ENCODE results near the gene ZNF518A. TPM values are rescaled to one million over a fixed set of nuclear protein-coding genes. Genes with fewer than 3 reads are reported as not detected.

Gene ZNF518A
- total and polyA plus RNA-seq, 10 of the 15 experiments (the other 5 are each of a cell fraction or from before 2014, with no cell fraction given) = 3.7 to 24.4 (median 15.4) TPM

DNA sequence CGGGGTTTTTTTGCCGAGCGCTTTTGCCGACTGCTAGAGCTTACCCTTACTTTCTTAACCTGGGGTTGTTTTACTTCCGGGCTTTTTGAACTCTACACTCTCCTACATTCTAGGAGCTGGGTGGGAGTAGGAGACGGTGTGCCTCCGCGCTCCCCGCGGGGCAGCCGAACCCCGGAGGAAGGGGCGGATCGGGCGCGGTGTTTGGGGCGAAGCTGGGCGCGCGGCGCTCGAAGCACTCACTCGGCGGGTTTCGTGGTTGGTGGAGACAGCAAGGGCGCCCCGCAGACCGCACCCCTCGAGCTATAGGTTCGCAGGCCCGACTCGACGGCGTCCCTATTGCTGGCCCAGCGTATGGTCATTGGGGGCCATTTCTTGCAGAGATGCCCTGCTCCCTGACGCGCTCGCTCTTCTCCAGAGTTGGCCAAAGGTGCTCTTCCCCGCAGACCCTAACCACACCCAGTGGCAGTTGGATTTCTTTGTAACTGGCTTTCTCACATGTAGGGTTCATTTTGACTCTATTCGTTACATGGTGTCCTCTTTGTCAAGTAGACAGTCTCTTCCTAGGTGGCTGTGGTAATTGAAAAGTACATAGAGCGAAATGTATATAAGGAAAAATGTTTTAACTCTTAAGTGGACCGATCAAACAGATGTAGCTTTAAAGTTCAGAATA is 364 bp downstream of the ZNF518A start (continued):
- TF ChIP-seq NKRF (conservative IDR thresholded peaks at IDR 0.05) = peak; percentile 59; the same call in 1 of the 2 replicates
- TF ChIP-seq, protein P1, sequence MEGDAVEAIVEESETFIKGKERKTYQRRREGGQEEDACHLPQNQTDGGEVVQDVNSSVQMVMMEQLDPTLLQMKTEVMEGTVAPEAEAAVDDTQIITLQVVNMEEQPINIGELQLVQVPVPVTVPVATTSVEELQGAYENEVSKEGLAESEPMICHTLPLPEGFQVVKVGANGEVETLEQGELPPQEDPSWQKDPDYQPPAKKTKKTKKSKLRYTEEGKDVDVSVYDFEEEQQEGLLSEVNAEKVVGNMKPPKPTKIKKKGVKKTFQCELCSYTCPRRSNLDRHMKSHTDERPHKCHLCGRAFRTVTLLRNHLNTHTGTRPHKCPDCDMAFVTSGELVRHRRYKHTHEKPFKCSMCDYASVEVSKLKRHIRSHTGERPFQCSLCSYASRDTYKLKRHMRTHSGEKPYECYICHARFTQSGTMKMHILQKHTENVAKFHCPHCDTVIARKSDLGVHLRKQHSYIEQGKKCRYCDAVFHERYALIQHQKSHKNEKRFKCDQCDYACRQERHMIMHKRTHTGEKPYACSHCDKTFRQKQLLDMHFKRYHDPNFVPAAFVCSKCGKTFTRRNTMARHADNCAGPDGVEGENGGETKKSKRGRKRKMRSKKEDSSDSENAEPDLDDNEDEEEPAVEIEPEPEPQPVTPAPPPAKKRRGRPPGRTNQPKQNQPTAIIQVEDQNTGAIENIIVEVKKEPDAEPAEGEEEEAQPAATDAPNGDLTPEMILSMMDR (IDR thresholded peaks at IDR 0.05 in 2 of 3, conservative IDR thresholded peaks at IDR 0.05 in 1 of 3; ENCODE audit: control insufficient read depth in 2 of 3, extremely low read depth in 1 of 3, insufficient read depth in 1 of 3, low read depth in 3 of 3, low read length in 3 of 3) = peak in 1 of 3 experiments; percentile 26; a peak in 1 of 6 replicates

- Histone ChIP-seq H3K4me3 (peak overlapping the region; percentile 87), H3K4me1 (ENCODE audit: control insufficient read depth, insufficient read depth, low read length) (no peaks in the 10 kb centered on the region), H3K9me3 (replicated peaks; ENCODE audit: control insufficient read depth, insufficient read depth, low read length) (no peaks in the 10 kb centered on the region; the same call in none of the 3 replicates), H3K79me2 (ENCODE audit: control insufficient read depth, insufficient read depth, low read length) (peaks cover 17% of the 10 kb centered on the region), H3K4me2 (ENCODE audit: control insufficient read depth, insufficient read depth) (peak overlapping the region; percentile 97), H3K9ac (ENCODE audit: control insufficient read depth, insufficient read depth, low read length) (no peak overlapping the region; the same call in none of the 2 replicates), H3K27me3 (replicated peaks in 1 of 2; ENCODE audit: control insufficient read depth in 2 of 2, insufficient read depth in 2 of 2, low read length in 1 of 2) (no peaks in the 10 kb centered on the region), H3K27ac (ENCODE audit: control insufficient read depth, insufficient read depth) (no peak overlapping the region; the same call in 1 of the 2 replicates), H2AFZ (ENCODE audit: control insufficient read depth, low read depth, low read length) (no peak overlapping the region; the same call in 1 of the 2 replicates), H3K36me3 (ENCODE audit: control insufficient read depth in 2 of 2, insufficient read depth in 2 of 2, low read length in 1 of 2) (peaks cover 0 to 16% of the 10 kb centered on the region in 2 experiments; a peak in 2 of 4 replicates), H4K20me1 (ENCODE audit: control insufficient read depth, insufficient read depth) (no peaks in the 10 kb centered on the region)
- intact Hi-C loops (cut with micrococcal nuclease; ENCODE audit: unreplicated experiment) = loop anchor here (5.0 to 10.0 kb wide), 3 partner anchors 84 to 161 kb away; no protein-coding TSS in a partner anchor
- ChIA-PET POLR2A (interaction anchor here (1.0 kb wide), 1 partner anchor 84 kb away, joined by 3 read pairs; no protein-coding TSS in a partner anchor), RAD21 (ENCODE audit: unreplicated experiment) (no interaction called here), CTCF (interaction anchor here (0.6 kb wide), 1 partner anchor 445 kb away, joined by 3 read pairs; no protein-coding TSS in a partner anchor), SMC1A (ENCODE audit: uncharacterized antibody, unreplicated experiment) (no interaction called here)
- 70% methylated on average over 3 of the region's 3 CpGs for WGBS (ENCODE audit: insufficient coverage, insufficient replicate concordance, low lambda C conversion rate, missing lambda C conversion rate)
- no TSS peak for BruUV-seq (replicated peaks)
- ATAC-seq (no peak), DNase-seq (ENCODE audit: low read depth, low spot score) (no peak), FAIRE-seq (no peak)
- in situ Hi-C loops (cut with MboI) = no loop called here
- TF ChIP-seq EP300 (IDR thresholded peaks at IDR 0.05; ENCODE audit: borderline replicate concordance in 1 of 2, control insufficient read depth in 1 of 2, low read depth in 2 of 2, low read length in 2 of 2) (no peak), HDGF (IDR thresholded peaks at IDR 0.05) (no peak), WRNIP1 (IDR thresholded peaks at IDR 0.05; ENCODE audit: borderline replicate concordance, low read depth, low read length) (no peak), SMAD1 (IDR thresholded peaks at IDR 0.05; ENCODE audit: low read depth, partially characterized antibody) (no peak), MTA2 (IDR thresholded peaks at IDR 0.05; ENCODE audit: low read depth) (no peak), HSF1 (IDR thresholded peaks at IDR 0.05; ENCODE audit: low read depth, low read length) (no peak)
Observed at GRCh38 chr10:96131621-96132020, 1.5 kb downstream of the ZNF518A start.

All from GM12878 (cell line).